Right lobe of liver (tissue), 6 donors: ENCODE data around the gene LIPM. TPM values are rescaled to one million over a fixed set of nuclear protein-coding genes. Genes with fewer than 3 reads are reported as not detected.

Experiments used
- ATAC-seq, 4 donors: fragments of 200-7000 bp; cut with Tn5 transposase; one replicate each; pipeline ENCODE4 v1.9.1; 2020; ENCODE audit warnings: mild to moderate bottlenecking in 4 of 4, moderate library complexity in 4 of 4
- DNase-seq, 3 donors: peaks; one replicate each; pipeline ENCODE4 v3.0.0-alpha.2; 2020
- H3K27ac ChIP-seq, 3 donors: fragments of 200-600 bp; one replicate each; pipeline ENCODE4 v1.8.0; 2022
- H3K27me3 ChIP-seq, 2 donors: fragments of 200-600 bp; one replicate each; pipeline ENCODE4 v1.8.0; 2022
- H3K36me3 ChIP-seq, 4 donors: fragments of 200-600 bp; sonication (generic) in 1 of 4; one replicate each; pipeline versions ENCODE4 v1.5.1 to v1.8.0; 2017 to 2022; ENCODE audit warnings: control low read depth in 1 of 4
- H3K4me1 ChIP-seq, 4 donors: fragments of 200-600 bp; sonication (generic) in 1 of 4; one replicate each; pipeline versions ENCODE4 v1.5.1 to v1.8.0; 2017 to 2022; ENCODE audit warnings: control low read depth in 1 of 4
- H3K4me3 ChIP-seq, 3 donors: fragments of 200-600 bp; one replicate each; pipeline ENCODE4 v1.8.0; 2022
- H3K9me3 ChIP-seq, 4 donors: fragments of 200-600 bp; sonication (generic) in 1 of 4; one replicate each; pipeline versions ENCODE4 v1.5.1 to v1.8.0; 2017 to 2022; ENCODE audit warnings: control low read depth in 1 of 4
- POLR2A ChIP-seq: fragments of 450-650 bp; IDR thresholded peaks from one replicate; pipeline ENCODE4 v1.6.1; 2017; ENCODE audit warnings: antibody characterized with exemption, mild to moderate bottlenecking
- WGBS: methylation state at CpG from one replicate; pipeline ENCODE4 v1.1.6; 2018; ENCODE audit warnings: low coverage, low lambda C conversion rate; ENCODE audit not compliant: insufficient coverage; ENCODE audit errors: missing lambda C conversion rate; 5-methylcytosine and 5-hydroxymethylcytosine counted together
- intact Hi-C, 2 donors: fragments of 100-400 bp; cut with DNase I; formaldehyde crosslinking; loops; one replicate each; pipeline versions ENCODE4 v1.11.2 to v1.14.1; 2022
- total RNA-seq, 6 experiments: library from RNA; depleted of rRNA in 2 of 6; stranded (reverse); fragments of >200 nt in 2 of 6; fragmentation: NEBNext Ultra II Directional in 3 of 6; extraction: Animal tissue kit (Norgen Biotek cat#: 25700) in 3 of 6; gene quantifications; one replicate each; pipeline versions ENCODE4 v1.1.0 to v1.2.4, GENCODE V29; 2016 to 2023
- TF ChIP-seq, protein P1 (sequence below), 4 donors: fragments of 200-600 bp in 3 of 4; fragments of 450-650 bp in 1 of 4; IDR thresholded peaks; one replicate each; pipeline versions ENCODE4 v1.5.1 to v1.8.0; 2016 to 2022; ENCODE audit warnings: antibody characterized with exemption in 4 of 4, mild to moderate bottlenecking in 2 of 4
- donor health status: DM: no; HTN: yes; CAD: no.
- donor health status: DM: no; HTN: no; CAD: no.
- donor health status: DM: no; HTN: no; CAD: no.
- donor health status: DM: no; HTN: yes; CAD: no.
- donor health status: DM: no; HTN: yes; CAD: no.

The LIPM gene
- total RNA-seq, 6 experiments from 2014 or later: not detected

DNA sequence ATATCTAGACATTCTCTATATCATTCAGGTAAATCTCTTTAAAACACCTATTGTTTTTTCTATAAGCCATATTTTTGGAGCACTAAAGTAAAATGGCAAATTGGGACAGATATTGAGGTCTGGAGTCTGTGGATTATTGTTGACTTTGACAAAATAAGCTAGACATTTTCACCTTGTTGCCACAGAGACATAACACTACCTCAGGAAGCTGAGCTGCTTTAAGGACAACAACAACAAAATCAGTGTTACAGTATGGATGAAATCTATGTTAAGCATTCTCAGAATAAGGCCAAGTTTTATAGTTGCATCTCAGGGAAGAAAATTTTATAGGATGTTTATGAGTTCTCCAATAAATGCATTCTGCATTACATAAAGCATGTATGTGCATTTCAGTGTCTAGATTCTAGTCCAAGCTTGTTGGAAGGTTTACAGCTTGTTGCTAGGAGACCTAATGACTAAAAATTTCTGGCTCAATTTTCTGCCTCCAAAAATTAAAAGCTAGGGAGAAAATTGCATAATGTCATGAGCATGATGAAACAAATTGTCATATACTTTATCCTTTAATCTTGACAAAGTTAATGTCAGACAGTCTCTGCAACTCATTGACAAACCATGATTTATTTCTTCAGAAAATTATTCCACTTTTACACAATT, 18.3 kb downstream of the LIPM start:
- TF ChIP-seq, protein P1, sequence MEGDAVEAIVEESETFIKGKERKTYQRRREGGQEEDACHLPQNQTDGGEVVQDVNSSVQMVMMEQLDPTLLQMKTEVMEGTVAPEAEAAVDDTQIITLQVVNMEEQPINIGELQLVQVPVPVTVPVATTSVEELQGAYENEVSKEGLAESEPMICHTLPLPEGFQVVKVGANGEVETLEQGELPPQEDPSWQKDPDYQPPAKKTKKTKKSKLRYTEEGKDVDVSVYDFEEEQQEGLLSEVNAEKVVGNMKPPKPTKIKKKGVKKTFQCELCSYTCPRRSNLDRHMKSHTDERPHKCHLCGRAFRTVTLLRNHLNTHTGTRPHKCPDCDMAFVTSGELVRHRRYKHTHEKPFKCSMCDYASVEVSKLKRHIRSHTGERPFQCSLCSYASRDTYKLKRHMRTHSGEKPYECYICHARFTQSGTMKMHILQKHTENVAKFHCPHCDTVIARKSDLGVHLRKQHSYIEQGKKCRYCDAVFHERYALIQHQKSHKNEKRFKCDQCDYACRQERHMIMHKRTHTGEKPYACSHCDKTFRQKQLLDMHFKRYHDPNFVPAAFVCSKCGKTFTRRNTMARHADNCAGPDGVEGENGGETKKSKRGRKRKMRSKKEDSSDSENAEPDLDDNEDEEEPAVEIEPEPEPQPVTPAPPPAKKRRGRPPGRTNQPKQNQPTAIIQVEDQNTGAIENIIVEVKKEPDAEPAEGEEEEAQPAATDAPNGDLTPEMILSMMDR (IDR thresholded peaks at IDR 0.05): no peak
- no peak for TF ChIP-seq POLR2A
- intact Hi-C loops: no loop called here
- ATAC-seq: no peak

DNA sequence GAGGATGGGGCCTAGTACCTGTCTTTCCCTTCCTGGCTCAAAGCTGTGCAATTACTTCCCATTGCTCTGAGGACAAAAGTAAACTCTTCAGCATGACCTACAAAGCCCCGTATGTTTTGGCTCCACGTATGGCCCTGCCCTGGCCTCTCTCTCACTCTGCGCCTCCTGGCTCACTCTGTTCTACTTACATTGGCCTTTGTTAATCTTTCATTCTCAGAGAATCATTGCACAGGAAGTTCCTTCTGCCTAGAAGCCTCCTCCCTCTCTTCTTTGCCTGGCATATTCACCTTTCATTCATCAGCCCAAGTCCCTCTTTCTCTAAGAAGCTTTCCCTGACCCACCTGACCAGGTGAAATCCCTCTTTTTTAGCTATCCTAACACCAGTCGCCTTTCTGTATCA, 23.9 kb downstream of the LIPM start:
- Histone ChIP-seq H3K27ac (no peak overlapping the region), H3K4me1 (peaks cover 0 to 6% (median 0%) of the 10 kb centered on the region in 4 donors), H3K9me3 (no peaks in the 10 kb centered on the region), H3K27me3 (no peaks in the 10 kb centered on the region), H3K4me3 (no peak overlapping the region), H3K36me3 (no peaks in the 10 kb centered on the region)
- ATAC-seq (no peak), DNase-seq (no peak)
- intact Hi-C loops: no loop called here
- 70% methylated on average over 4 of the region's 4 CpGs for WGBS
- TF ChIP-seq, protein P1 (IDR thresholded peaks at IDR 0.05): no peak
- no peak for TF ChIP-seq POLR2A

More for the DNA sequence above, 18.3 kb downstream of the LIPM start:
- no peaks in the 10 kb centered on the region for H3K4me1 ChIP-seq
- H3K4me3 ChIP-seq: no peak overlapping the region
- H3K36me3 ChIP-seq: no peaks in the 10 kb centered on the region
- DNase-seq: no peak
- no peak overlapping the region for H3K27ac ChIP-seq
- H3K9me3 ChIP-seq: no peaks in the 10 kb centered on the region
- no peaks in the 10 kb centered on the region for H3K27me3 ChIP-seq

DNA sequence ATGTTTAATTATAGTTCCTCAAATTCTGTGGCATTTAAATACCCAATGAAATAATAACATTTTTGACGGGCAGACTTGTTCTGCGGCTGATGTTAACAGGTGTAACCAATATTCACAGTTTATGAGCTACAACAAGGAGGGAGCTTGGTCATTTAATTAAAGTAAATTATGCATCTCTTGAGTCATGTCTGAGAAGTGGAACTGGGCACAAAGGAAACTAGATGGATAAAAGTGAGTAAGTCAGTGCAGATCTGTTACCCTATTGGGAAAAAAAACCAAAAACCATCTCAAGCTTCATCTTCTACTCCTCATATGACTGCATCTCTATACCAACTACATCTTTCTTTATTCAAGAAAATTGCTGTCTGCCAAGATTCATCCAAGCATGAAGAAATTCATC, 25.1 kb downstream of the LIPM start:
- Histone ChIP-seq H3K36me3 (no peaks in the 10 kb centered on the region), H3K4me3 (no peak overlapping the region), H3K27me3 (no peaks in the 10 kb centered on the region), H3K9me3 (no peaks in the 10 kb centered on the region), H3K27ac (no peak overlapping the region), H3K4me1 (peaks cover 0 to 6% (median 0%) of the 10 kb centered on the region in 4 donors)
- TF ChIP-seq, protein P1 (IDR thresholded peaks at IDR 0.05): no peak
- no peak for TF ChIP-seq POLR2A
- DNase-seq (no peak), ATAC-seq (no peak)
- intact Hi-C loops: no loop called here
- 90% methylated on average over 2 of the region's 2 CpGs for WGBS

DNA sequence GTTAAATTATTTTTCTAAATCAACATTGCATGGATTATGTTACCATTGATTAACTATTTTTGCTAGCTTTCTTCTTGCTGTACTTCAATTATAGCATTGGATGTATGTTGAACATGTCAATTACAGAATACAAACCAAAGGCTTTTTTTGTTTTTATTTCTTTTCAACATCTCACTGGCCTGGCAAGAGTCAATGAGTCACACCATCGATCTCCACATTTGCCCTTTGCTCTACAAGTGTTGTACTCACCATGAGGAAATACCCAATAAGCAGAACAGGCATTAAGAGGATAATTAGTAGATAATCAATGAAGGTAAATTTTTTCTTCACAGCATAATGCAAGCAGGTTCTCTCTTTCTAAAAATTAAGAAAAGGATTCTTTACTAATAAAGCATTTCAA, 25.8 kb downstream of the LIPM start:
- Histone ChIP-seq H3K4me3 (no peak overlapping the region), H3K27ac (no peak overlapping the region), H3K27me3 (no peaks in the 10 kb centered on the region), H3K36me3 (no peaks in the 10 kb centered on the region), H3K4me1 (peaks cover 0 to 6% (median 0%) of the 10 kb centered on the region in 4 donors), H3K9me3 (no peaks in the 10 kb centered on the region)
- ATAC-seq (peak; percentile 59 to 89 (median 70)), DNase-seq (no peak)
- TF ChIP-seq POLR2A: no peak
- TF ChIP-seq, protein P1 (IDR thresholded peaks at IDR 0.05): no peak
- WGBS: 24% methylated on average over 1 of the region's 1 CpG
- intact Hi-C loops: no loop called here
